ENCODE results near the gene COG5. TPM values are rescaled to one million over a fixed set of nuclear protein-coding genes. Genes with fewer than 3 reads are reported as not detected.

COG5 gene
- total and polyA plus RNA-seq, 9 of the 15 experiments (the other 6 are each of a cell fraction or from before 2014, with no cell fraction given): 15.3 to 75.1 (median 56.4) TPM

DNA sequence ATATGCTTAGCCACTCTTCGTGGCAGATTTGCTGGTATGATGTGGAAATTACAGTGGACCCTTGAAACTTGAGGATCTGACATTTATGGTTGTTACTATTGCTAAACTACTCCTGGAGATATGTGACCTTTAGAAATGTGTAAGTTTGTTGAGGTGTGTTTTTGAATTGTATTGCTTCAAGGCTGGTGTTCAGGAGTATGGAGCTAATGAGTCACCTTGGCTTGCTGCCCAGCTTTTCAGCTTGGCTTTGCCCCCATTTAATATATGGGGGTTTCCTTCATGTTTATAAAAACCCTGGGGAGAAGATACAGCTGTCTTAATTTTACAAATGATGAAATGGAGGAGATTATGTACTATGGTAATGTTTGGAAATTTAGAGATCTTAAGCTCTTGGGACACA, 383.3 kb downstream of the COG5 start:
- no peak overlapping the region; the same call in 2 of the 3 replicates for H3K27ac ChIP-seq (ENCODE audit: extremely low read depth, low read depth, low read length)
- no peak for TF ChIP-seq CXXC5 (CRISPR knock-in tag; IDR thresholded peaks at IDR 0.05)
- TF ChIP-seq, protein P1, sequence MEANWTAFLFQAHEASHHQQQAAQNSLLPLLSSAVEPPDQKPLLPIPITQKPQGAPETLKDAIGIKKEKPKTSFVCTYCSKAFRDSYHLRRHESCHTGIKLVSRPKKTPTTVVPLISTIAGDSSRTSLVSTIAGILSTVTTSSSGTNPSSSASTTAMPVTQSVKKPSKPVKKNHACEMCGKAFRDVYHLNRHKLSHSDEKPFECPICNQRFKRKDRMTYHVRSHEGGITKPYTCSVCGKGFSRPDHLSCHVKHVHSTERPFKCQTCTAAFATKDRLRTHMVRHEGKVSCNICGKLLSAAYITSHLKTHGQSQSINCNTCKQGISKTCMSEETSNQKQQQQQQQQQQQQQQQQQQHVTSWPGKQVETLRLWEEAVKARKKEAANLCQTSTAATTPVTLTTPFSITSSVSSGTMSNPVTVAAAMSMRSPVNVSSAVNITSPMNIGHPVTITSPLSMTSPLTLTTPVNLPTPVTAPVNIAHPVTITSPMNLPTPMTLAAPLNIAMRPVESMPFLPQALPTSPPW (CRISPR knock-in tag; IDR thresholded peaks at IDR 0.05): 0 out of 2 replicates have a peak, but pooled peaks have one; percentile 9
- 0 out of 2 replicates have a peak, but pooled peaks have one; percentile 41 for TF ChIP-seq CEBPB (tag; IDR thresholded peaks at IDR 0.05)
- TF ChIP-seq FOXM1 (IDR thresholded peaks at IDR 0.05; ENCODE audit: low read depth): 0 out of 2 replicates have a peak, but pooled peaks have one; percentile 12
- TF ChIP-seq FOXM1 (CRISPR knock-in tag; IDR thresholded peaks at IDR 0.05; ENCODE audit: low read depth): no peak
- 0 out of 2 replicates have a peak, but pooled peaks have one; percentile 30 for TF ChIP-seq SMARCC2 (IDR thresholded peaks at IDR 0.05; ENCODE audit: low read depth)
- no peak for TF ChIP-seq JUNB (CRISPR knock-in tag; conservative IDR thresholded peaks at IDR 0.05)
- TF ChIP-seq NFIC (IDR thresholded peaks at IDR 0.05): peak; percentile 88
- TF ChIP-seq SIN3B (IDR thresholded peaks at IDR 0.05; ENCODE audit: low read depth): no peak
- peak; percentile 62 for TF ChIP-seq SMARCA4 (IDR thresholded peaks at IDR 0.05)
- peak; percentile 79; the same call in 1 of the 2 replicates for TF ChIP-seq JUND (IDR thresholded peaks at IDR 0.05; ENCODE audit: borderline replicate concordance, low read depth, low read length)
- peak; percentile 67; the same call in 1 of the 3 replicates for TF ChIP-seq JUND (tag; IDR thresholded peaks at IDR 0.05; ENCODE audit: borderline replicate concordance, low read depth, low read length)
- peak; percentile 70; the same call in 1 of the 2 replicates for TF ChIP-seq SMARCE1 (IDR thresholded peaks at IDR 0.05)
- TF ChIP-seq, protein P2, sequence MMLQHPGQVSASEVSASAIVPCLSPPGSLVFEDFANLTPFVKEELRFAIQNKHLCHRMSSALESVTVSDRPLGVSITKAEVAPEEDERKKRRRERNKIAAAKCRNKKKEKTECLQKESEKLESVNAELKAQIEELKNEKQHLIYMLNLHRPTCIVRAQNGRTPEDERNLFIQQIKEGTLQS (IDR thresholded peaks at IDR 0.05): peak; percentile 53; the same call in 1 of the 2 replicates
- TF ChIP-seq, protein P2 (CRISPR knock-in tag; conservative IDR thresholded peaks at IDR 0.05): no peak
- TF ChIP-seq, protein P3, sequence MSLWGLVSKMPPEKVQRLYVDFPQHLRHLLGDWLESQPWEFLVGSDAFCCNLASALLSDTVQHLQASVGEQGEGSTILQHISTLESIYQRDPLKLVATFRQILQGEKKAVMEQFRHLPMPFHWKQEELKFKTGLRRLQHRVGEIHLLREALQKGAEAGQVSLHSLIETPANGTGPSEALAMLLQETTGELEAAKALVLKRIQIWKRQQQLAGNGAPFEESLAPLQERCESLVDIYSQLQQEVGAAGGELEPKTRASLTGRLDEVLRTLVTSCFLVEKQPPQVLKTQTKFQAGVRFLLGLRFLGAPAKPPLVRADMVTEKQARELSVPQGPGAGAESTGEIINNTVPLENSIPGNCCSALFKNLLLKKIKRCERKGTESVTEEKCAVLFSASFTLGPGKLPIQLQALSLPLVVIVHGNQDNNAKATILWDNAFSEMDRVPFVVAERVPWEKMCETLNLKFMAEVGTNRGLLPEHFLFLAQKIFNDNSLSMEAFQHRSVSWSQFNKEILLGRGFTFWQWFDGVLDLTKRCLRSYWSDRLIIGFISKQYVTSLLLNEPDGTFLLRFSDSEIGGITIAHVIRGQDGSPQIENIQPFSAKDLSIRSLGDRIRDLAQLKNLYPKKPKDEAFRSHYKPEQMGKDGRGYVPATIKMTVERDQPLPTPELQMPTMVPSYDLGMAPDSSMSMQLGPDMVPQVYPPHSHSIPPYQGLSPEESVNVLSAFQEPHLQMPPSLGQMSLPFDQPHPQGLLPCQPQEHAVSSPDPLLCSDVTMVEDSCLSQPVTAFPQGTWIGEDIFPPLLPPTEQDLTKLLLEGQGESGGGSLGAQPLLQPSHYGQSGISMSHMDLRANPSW (CRISPR knock-in tag; IDR thresholded peaks at IDR 0.05): no peak
- TF ChIP-seq FOSL1 (tag; conservative IDR thresholded peaks at IDR 0.05): peak; percentile 71

More for the DNA sequence above, 383.3 kb downstream of the COG5 start:
- no peak overlapping the region for H3K9ac ChIP-seq (ENCODE audit: insufficient read depth in 1 of 2, low read depth in 2 of 2, low read length in 2 of 2)
- peaks cover 0 to 5% of the 10 kb centered on the region in 2 experiments; a peak in 2 of 5 replicates for H3K4me1 ChIP-seq (replicated peaks in 1 of 2; ENCODE audit: control insufficient read depth in 2 of 2, insufficient read depth in 2 of 2, low read length in 2 of 2)
- H3K79me2 ChIP-seq (ENCODE audit: control insufficient read depth, insufficient read depth, low read length): peaks cover 19% of the 10 kb centered on the region; the same call in 2 of the 3 replicates
- H3K9me1 ChIP-seq (ENCODE audit: control insufficient read depth, insufficient read depth, low read length): no peaks in the 10 kb centered on the region
- in situ Hi-C loops (cut with MboI): no loop called here
- intact Hi-C loops (cut with micrococcal nuclease): no loop called here
- H3K27me3 ChIP-seq (ENCODE audit: control insufficient read depth in 2 of 2, insufficient read depth in 2 of 2, low read length in 2 of 2): no peaks in the 10 kb centered on the region
- ATAC-seq (peak; percentile 50), DNase-seq (ENCODE audit: extremely low read depth in 1 of 4, low spot score in 3 of 4) (peak in 2 of 4 experiments; percentile 30 to 72), FAIRE-seq (peak; percentile 51)
- no peak overlapping the region for H3K4me2 ChIP-seq (ENCODE audit: insufficient read depth, low read length)
- 38% methylated on average over 1 of the region's 1 CpG for WGBS (ENCODE audit: insufficient coverage, low coverage, missing lambda C conversion rate)
- H4K20me1 ChIP-seq (replicated peaks; ENCODE audit: control insufficient read depth, insufficient read depth, low read length): no peaks in the 10 kb centered on the region
- no peak overlapping the region for H3K4me3 ChIP-seq
- CTCF ChIA-PET (ENCODE audit: low intra/inter-chr PET ratio): no interaction called here
- no TSS peak for BruUV-seq (replicated peaks)
- H3K36me3 ChIP-seq (ENCODE audit: control insufficient read depth, insufficient read depth, low read length): peaks cover 37% of the 10 kb centered on the region
- H2AFZ ChIP-seq (ENCODE audit: low read depth, low read length): no peak overlapping the region
- no peaks in the 10 kb centered on the region for H3K9me3 ChIP-seq (replicated peaks; ENCODE audit: control insufficient read depth, insufficient read depth, low read depth, low read length)
- POLR2A ChIA-PET: interaction anchor here (0.7 to 3.8 kb wide), 7 partner anchors 9 to 202 kb away, joined by 3 to 35 read pairs (median 6); partner anchors contain the start of gene HBP1
